CD4-positive, alpha-beta T cell (primary cell): ENCODE data around the gene SLC12A9. TPM values are rescaled to one million over a fixed set of nuclear protein-coding genes. Genes with fewer than 3 reads are reported as not detected.
A peak's percentile ranks its signal among the peaks of the same experiment; 100 is the strongest.

ENCODE experiments used
- ATAC-seq: fragments of 200-7000 bp; cut with Tn5 transposase; one replicate; pipeline ENCODE4 v1.10.0; 2022; ENCODE audit warnings: mild to moderate bottlenecking; ENCODE audit not compliant: poor library complexity
- CTCF ChIA-PET: fragments of 350-600 bp; sonication (Branson Sonifier 250); formaldehyde crosslinking; loops from one replicate; lab custom pipeline; 2021; ENCODE audit warnings: antibody characterized with exemption, inconsistent platforms; lab: Charles Lee
- POLR2A ChIA-PET: fragments of 350-600 bp; sonication (Branson Sonifier 250); formaldehyde crosslinking; loops from one replicate; lab custom pipeline; 2021; ENCODE audit warnings: antibody characterized with exemption, inconsistent platforms; lab: Charles Lee
- DNase-seq, 14 experiments: peaks; one replicate each; pipeline ENCODE4 v3.0.0-alpha.2; 2013 to 2020; ENCODE audit warnings: mixed read lengths in 2 of 14
- H3K27ac ChIP-seq, 2 donors: one replicate each; pipeline versions ENCODE4 v1.5.1 to v1.7.0; 2013; ENCODE audit warnings: low read length in 2 of 2, low read depth in 1 of 2, mild to moderate bottlenecking in 1 of 2
- H3K27me3 ChIP-seq, 2 experiments: 1 replicate in 1 of 2; 2 replicates in 1 of 2; pipeline versions ENCODE4 v1.6.1 to v1.7.0; 2013; ENCODE audit warnings: low read length in 2 of 2, control low read depth in 1 of 2, mild to moderate bottlenecking in 1 of 2, moderate library complexity in 1 of 2; ENCODE audit not compliant: insufficient read depth in 2 of 2, control insufficient read depth in 1 of 2
- H3K36me3 ChIP-seq: one replicate; pipeline ENCODE4 v1.6.1; 2013; ENCODE audit warnings: low read length, control low read depth; ENCODE audit not compliant: insufficient read depth
- H3K4me1 ChIP-seq: one replicate; pipeline ENCODE4 v1.6.1; 2013; ENCODE audit warnings: low read length, control low read depth; ENCODE audit not compliant: insufficient read depth
- H3K4me3 ChIP-seq: one replicate; pipeline ENCODE4 v1.5.1; 2013; ENCODE audit warnings: mild to moderate bottlenecking, low read length, moderate library complexity
- H3K9me3 ChIP-seq, 2 experiments: 1 replicate in 1 of 2; 2 replicates in 1 of 2; pipeline versions ENCODE4 v1.6.1 to v1.7.0; 2013; ENCODE audit warnings: low read length in 2 of 2, mild to moderate bottlenecking in 2 of 2, control low read depth in 1 of 2, moderate library complexity in 1 of 2; ENCODE audit not compliant: control insufficient read depth in 1 of 2, insufficient read depth in 1 of 2
- H3K27ac Mint-ChIP-seq: one replicate; pipeline ENCODE4 v1.8.0; 2020; ENCODE audit warnings: mixed read lengths
- H3K27me3 Mint-ChIP-seq: one replicate; pipeline ENCODE4 v1.8.0; 2021; ENCODE audit warnings: mixed read lengths
- H3K36me3 Mint-ChIP-seq: one replicate; pipeline ENCODE4 v1.8.0; 2021; ENCODE audit warnings: low read depth, mixed read lengths
- H3K4me1 Mint-ChIP-seq: one replicate; pipeline ENCODE4 v1.8.0; 2021; ENCODE audit warnings: low read depth, mixed read lengths
- H3K4me3 Mint-ChIP-seq: one replicate; pipeline ENCODE4 v1.8.0; 2020; ENCODE audit warnings: mild to moderate bottlenecking, mixed read lengths
- H3K9me3 Mint-ChIP-seq: one replicate; pipeline ENCODE4 v1.8.0; 2020; ENCODE audit warnings: mixed read lengths
- CTCF ChIP-seq: fragments of 200-600 bp; IDR thresholded peaks from one replicate; pipeline ENCODE4 v1.8.0; 2022; ENCODE audit warnings: antibody characterized with exemption, mild to moderate bottlenecking
- intact Hi-C, 2 experiments: fragments of 100-400 bp; cut with DNase I in 1 of 2; cut with micrococcal nuclease in 1 of 2; formaldehyde crosslinking; loops; one replicate each; pipeline versions ENCODE4 v1.15.1 to v1.9.0; 2023 to 2025; cut with DNase I, micrococcal nuclease
- total RNA-seq, 174 experiments: library from RNA in 2 of 174; stranded (reverse) in 2 of 174; gene quantifications; one replicate each; pipeline ENCODE4 v1.2.3 and lab custom pipeline; 2021 to 2026

The SLC12A9 gene
- total RNA-seq, 2 experiments from 2014 or later, result 26.3 to 28.2 TPM

GRCh38 chr7:100882785-100883526, 30.4 kb downstream of the SLC12A9 start:
- Histone ChIP-seq H3K4me1 (peaks cover 50% of the 10 kb centered on the region), H3K4me3 (no peak overlapping the region), H3K27me3 (no peaks in the 10 kb centered on the region), H3K9me3 (peaks cover 0 to 10% of the 10 kb centered on the region in 2 experiments), H3K27ac (no peak overlapping the region), H3K36me3 (peaks cover 81% of the 10 kb centered on the region)
- DNase-seq (no peak), ATAC-seq (no peak)
- peaks cover 99% of the 10 kb centered on the region for H3K36me3 Mint-ChIP-seq
- no peaks in the 10 kb centered on the region for H3K9me3 Mint-ChIP-seq
- CTCF ChIA-PET, result no interaction called here
- no peaks in the 10 kb centered on the region for H3K27me3 Mint-ChIP-seq
- intact Hi-C loops, result no loop called here
- POLR2A ChIA-PET, result no interaction called here
- H3K4me1 Mint-ChIP-seq, result peaks cover 63% of the 10 kb centered on the region
- no peak overlapping the region for H3K4me3 Mint-ChIP-seq
- H3K27ac Mint-ChIP-seq, result peak overlapping the region; percentile 75
- no peak for TF ChIP-seq CTCF

- Histone ChIP-seq H3K4me1 (peaks cover 55% of the 10 kb centered on the region), H3K9me3 (peaks cover 0 to 10% of the 10 kb centered on the region in 2 experiments), H3K27me3 (no peaks in the 10 kb centered on the region), H3K36me3 (peaks cover 84% of the 10 kb centered on the region), H3K4me3 (peak overlapping the region; percentile 2), H3K27ac (peak overlapping the region in 1 of 2 donors; percentile 46)
- Mint-ChIP-seq H3K4me1 (peaks cover 56% of the 10 kb centered on the region), H3K4me3 (peak overlapping the region; percentile 49), H3K36me3 (peaks cover 88% of the 10 kb centered on the region), H3K9me3 (no peaks in the 10 kb centered on the region), H3K27ac (peak overlapping the region; percentile 75), H3K27me3 (no peaks in the 10 kb centered on the region)
- CTCF ChIA-PET, result no interaction called here
- POLR2A ChIA-PET, result interaction anchor here (6.3 kb wide), 1 partner anchor 8 kb away, joined by 206 read pairs; the partner anchor contains the start of gene SRRT
- no peak for TF ChIP-seq CTCF
- intact Hi-C loops, result loop anchor here in 1 of 2 experiments (5.0 kb wide), 1 partner anchor 282 kb away; the partner anchor contains the start of gene VGF
- ATAC-seq, result no peak
- DNase-seq, result peak in 5 of 14 experiments; percentile 42 to 84 (median 72)
These were observed 32.4 kb downstream of the SLC12A9 start for GRCh38 chr7:100884736-100885439.

GRCh38 chr7:100885440-100886141, 33.1 kb downstream of the SLC12A9 start:
- POLR2A ChIA-PET, result interaction anchor here (2.6 to 6.3 kb wide), 2 partner anchors 9 to 200 kb away, joined by 11 to 206 read pairs; partner anchors contain the start of genes SRRT and TRIM56
- Mint-ChIP-seq H3K27ac (peak overlapping the region; percentile 75), H3K36me3 (peaks cover 81% of the 10 kb centered on the region), H3K9me3 (no peaks in the 10 kb centered on the region), H3K27me3 (peaks cover 5% of the 10 kb centered on the region), H3K4me1 (peaks cover 59% of the 10 kb centered on the region), H3K4me3 (peak overlapping the region; percentile 48)
- intact Hi-C loops, result loop anchor here in 1 of 2 experiments (5.0 kb wide), 1 partner anchor 282 kb away; the partner anchor contains the start of gene VGF
- Histone ChIP-seq H3K27ac (peak overlapping the region in 1 of 2 donors; percentile 46), H3K4me1 (peaks cover 59% of the 10 kb centered on the region), H3K36me3 (peaks cover 79% of the 10 kb centered on the region), H3K4me3 (peak overlapping the region; percentile 2), H3K9me3 (peaks cover 0 to 10% of the 10 kb centered on the region in 2 experiments), H3K27me3 (peaks cover 0 to 2% of the 10 kb centered on the region in 2 experiments)
- no peak for TF ChIP-seq CTCF
- CTCF ChIA-PET, result no interaction called here
- peak in 1 of 14 experiments; percentile 22 for DNase-seq
- no peak for ATAC-seq
